Effector CD8-positive, alpha-beta T cell (primary cell): ENCODE measurements around the gene VSIG10L2.

Source experiments
- DNase-seq: peaks from one replicate; lab custom pipeline; 2025; lab: John Stamatoyannopoulos, UW

Gene VSIG10L2

GRCh38 chr11:125947419-125948277 lies 1.8 kb downstream of the VSIG10L2 start:
- no peak for DNase-seq

- DNase-seq, result no peak
These were observed 2.6 kb downstream of the VSIG10L2 start for GRCh38 chr11:125948278-125949051.

- DNase-seq, result no peak
These were observed 3.7 kb downstream of the VSIG10L2 start for GRCh38 chr11:125949271-125950177.

- DNase-seq, result no peak
These were observed 4.3 kb downstream of the VSIG10L2 start for GRCh38 chr11:125950178-125950490.

- no peak for DNase-seq
These were observed 5.1 kb downstream of the VSIG10L2 start for GRCh38 chr11:125950696-125951651.

- no peak for DNase-seq
These were observed 5.9 kb downstream of the VSIG10L2 start for GRCh38 chr11:125951731-125952130.

GRCh38 chr11:125952559-125952958 lies 6.7 kb downstream of the VSIG10L2 start:
- no peak for DNase-seq

- no peak for DNase-seq
These were observed 7.1 kb downstream of the VSIG10L2 start for GRCh38 chr11:125952973-125953372.

GRCh38 chr11:125953401-125953935 lies 7.6 kb downstream of the VSIG10L2 start:
- DNase-seq, result no peak

- DNase-seq, result no peak
These were observed 8.5 kb downstream of the VSIG10L2 start for GRCh38 chr11:125954123-125954944.

- no peak for DNase-seq
These were observed 9.2 kb downstream of the VSIG10L2 start for GRCh38 chr11:125954945-125955640.

- no peak for DNase-seq
These were observed 10.0 kb downstream of the VSIG10L2 start for GRCh38 chr11:125955856-125956255.

GRCh38 chr11:125956391-125957134 lies 10.7 kb downstream of the VSIG10L2 start:
- no peak for DNase-seq

GRCh38 chr11:125957618-125958332 lies 11.9 kb downstream of the VSIG10L2 start:
- DNase-seq, result no peak

- DNase-seq, result no peak
These were observed 13.1 kb downstream of the VSIG10L2 start for GRCh38 chr11:125958872-125959400.

GRCh38 chr11:125959511-125959910 lies 13.7 kb downstream of the VSIG10L2 start:
- no peak for DNase-seq

- DNase-seq, result no peak
These were observed 14.1 kb downstream of the VSIG10L2 start for GRCh38 chr11:125959931-125960330.

GRCh38 chr11:125960771-125961170 lies 14.9 kb downstream of the VSIG10L2 start:
- no peak for DNase-seq
